Gastrocnemius medialis (tissue), 4 donors: ENCODE results near the gene TMEM192.

Experiments
- POLR2A ChIP-seq, 2 donors: fragments of 450-650 bp; IDR thresholded peaks; one replicate each; pipeline ENCODE4 v1.6.1; 2017; ENCODE audit warnings: antibody characterized with exemption in 2 of 2, mild to moderate bottlenecking in 2 of 2, moderate library complexity in 2 of 2
- TF ChIP-seq, protein P1 (sequence below), 5 experiments: fragments of 450-650 bp in 3 of 5; fragments of 200-600 bp in 2 of 5; sonication (generic) in 2 of 5; IDR thresholded peaks in 4 of 5; conservative IDR thresholded peaks in 1 of 5; 1 replicate in 4 of 5; 2 replicates in 1 of 5; pipeline ENCODE4 v1.5.1; 2016 to 2019; ENCODE audit warnings: antibody characterized with exemption in 5 of 5, mild to moderate bottlenecking in 3 of 5, moderate library complexity in 3 of 5

DNA sequence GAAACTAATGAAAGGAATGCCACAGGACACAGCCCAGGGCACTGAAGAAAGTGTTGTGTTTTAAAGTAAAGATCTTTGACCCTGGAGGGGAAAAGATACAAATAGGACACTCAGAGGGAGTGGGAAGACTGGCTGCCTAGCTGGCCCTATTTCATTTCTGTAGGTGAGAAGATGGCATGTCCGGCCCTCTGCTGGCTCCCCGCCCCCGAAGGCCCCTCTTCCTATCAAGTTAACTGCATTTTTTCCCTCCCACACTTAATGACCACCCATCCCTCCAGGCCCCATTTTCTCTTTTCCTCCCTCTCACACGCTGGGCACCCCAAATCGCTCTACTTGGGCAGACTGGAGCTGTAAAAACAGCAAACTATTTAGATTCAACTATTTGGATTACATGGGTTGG, 64.5 kb downstream of the TMEM192 start:
- TF ChIP-seq, protein P1, sequence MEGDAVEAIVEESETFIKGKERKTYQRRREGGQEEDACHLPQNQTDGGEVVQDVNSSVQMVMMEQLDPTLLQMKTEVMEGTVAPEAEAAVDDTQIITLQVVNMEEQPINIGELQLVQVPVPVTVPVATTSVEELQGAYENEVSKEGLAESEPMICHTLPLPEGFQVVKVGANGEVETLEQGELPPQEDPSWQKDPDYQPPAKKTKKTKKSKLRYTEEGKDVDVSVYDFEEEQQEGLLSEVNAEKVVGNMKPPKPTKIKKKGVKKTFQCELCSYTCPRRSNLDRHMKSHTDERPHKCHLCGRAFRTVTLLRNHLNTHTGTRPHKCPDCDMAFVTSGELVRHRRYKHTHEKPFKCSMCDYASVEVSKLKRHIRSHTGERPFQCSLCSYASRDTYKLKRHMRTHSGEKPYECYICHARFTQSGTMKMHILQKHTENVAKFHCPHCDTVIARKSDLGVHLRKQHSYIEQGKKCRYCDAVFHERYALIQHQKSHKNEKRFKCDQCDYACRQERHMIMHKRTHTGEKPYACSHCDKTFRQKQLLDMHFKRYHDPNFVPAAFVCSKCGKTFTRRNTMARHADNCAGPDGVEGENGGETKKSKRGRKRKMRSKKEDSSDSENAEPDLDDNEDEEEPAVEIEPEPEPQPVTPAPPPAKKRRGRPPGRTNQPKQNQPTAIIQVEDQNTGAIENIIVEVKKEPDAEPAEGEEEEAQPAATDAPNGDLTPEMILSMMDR (IDR thresholded peaks at IDR 0.05 in 4 of 5, conservative IDR thresholded peaks at IDR 0.05 in 1 of 5) = no peak
- no peak for TF ChIP-seq POLR2A (IDR thresholded peaks at IDR 0.05)
